Measurements from ENCODE around the gene PRKCD.
"Not testable (repeated sequence)": the region's sequence is repeated elsewhere in the genome, so short reads cannot be mapped to it uniquely, and the experiment has no call there.

The PRKCD gene

GRCh38 chr3:53140847-53141845, 19.9 kb upstream of the PRKCD start:
- no peak for DNase-seq

DNA sequence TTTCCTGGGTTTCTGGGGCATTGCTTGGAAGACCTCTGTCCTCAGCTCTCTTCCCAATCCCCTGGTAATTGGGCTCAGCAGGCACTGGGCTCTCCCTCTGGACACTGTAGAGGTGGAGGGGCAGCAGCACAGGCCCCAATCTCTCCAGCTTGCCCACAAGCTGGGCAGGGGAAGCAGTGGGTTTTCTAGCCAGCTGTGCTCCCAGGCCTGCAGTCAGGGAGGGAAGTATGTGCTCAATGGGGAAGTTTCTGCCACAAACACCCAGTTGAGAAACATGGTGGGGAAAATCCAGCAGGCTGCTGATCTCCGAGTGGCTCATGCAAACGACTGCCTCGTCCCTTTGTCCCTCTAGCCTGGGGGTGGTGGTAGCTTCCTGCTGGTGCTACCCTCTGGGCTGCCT, 18.0 kb upstream of the PRKCD start:
- no peak for DNase-seq

- peak; percentile 50 for DNase-seq
These were observed 16.6 kb upstream of the PRKCD start for GRCh38 chr3:53144446-53144845.

- no peak for DNase-seq
These were observed 15.9 kb upstream of the PRKCD start for GRCh38 chr3:53144862-53145712.

DNA sequence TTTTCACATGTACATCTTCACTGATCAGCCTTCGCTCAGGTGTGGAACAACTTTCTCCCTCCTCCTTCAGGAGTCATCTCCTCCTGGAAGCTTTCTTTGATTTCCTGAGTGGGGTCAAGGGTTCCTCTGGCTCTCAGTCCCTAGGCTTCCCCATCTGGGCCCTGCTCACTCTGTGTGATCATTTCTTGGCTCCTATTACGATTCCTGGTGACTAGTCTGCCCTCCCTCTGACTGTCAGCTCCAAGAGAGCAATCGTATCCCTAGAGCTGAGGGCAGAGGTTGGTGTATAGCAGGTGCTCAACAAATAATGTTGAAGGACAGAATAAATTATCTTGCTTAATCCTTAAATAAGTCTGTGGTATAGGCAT, 15.3 kb upstream of the PRKCD start:
- DNase-seq = no peak

GRCh38 chr3:53146319-53146891, 14.6 kb upstream of the PRKCD start:
- DNase-seq = no peak

DNA sequence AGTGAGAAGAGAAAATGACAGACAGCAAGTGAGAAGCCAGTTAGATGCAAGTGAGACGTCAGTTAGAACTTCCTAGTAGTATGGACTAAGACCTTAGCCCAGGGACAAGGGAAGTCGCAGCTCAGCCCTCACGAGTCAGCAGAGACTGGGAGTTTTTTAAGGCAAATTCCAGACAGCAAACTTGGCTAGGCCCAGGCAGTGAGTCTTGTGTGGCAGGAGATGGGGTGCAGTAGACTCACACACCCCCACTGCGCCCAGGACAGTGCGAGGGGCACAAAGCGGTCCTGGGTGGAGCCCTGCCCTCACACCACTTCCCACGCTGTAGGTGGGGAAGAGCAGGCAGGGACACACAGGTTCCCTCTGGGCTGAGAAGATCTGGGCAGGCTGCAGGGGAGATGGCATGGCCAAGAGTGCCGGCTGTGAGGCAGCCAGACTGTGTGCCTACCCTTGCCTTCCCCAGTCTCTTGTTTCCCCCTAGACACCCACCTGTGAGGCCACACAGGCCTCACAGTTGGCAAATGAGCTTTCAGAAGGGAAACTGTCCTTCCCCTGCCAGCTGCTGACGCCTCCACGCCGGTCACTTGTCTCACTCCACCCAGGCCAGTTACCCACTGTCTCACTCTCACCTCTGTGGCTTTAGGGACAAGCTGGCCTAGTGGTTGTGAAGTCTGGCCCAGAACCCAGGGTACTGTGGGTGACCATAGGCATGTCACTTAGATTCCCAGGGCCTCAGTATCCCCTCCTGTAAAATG, 13.7 kb upstream of the PRKCD start:
- no peak for DNase-seq

- no peak for DNase-seq
These were observed 13.1 kb upstream of the PRKCD start for GRCh38 chr3:53147903-53148400.

- DNase-seq = no peak
These were observed 11.9 kb upstream of the PRKCD start for GRCh38 chr3:53149006-53149690.

DNA sequence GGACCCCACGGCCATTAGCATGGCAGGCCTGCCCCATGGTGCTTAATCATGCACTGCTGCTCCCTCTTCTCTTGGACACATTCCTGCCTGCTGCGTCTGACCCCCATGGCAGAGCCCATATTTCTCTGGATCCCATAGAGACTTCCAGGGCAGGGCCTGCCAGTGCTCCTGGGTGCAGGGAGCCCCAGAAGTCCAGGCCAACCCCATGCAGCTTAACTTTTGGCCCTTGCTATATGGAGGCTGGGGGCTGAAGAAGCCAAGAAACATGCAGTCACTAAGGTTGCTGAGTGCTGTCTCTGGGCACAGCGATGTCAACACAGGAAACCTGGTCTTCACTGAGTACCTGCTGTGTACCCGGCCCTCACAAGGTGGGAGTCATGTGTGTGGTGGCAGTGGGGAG, 11.3 kb upstream of the PRKCD start:
- no peak for DNase-seq

DNA sequence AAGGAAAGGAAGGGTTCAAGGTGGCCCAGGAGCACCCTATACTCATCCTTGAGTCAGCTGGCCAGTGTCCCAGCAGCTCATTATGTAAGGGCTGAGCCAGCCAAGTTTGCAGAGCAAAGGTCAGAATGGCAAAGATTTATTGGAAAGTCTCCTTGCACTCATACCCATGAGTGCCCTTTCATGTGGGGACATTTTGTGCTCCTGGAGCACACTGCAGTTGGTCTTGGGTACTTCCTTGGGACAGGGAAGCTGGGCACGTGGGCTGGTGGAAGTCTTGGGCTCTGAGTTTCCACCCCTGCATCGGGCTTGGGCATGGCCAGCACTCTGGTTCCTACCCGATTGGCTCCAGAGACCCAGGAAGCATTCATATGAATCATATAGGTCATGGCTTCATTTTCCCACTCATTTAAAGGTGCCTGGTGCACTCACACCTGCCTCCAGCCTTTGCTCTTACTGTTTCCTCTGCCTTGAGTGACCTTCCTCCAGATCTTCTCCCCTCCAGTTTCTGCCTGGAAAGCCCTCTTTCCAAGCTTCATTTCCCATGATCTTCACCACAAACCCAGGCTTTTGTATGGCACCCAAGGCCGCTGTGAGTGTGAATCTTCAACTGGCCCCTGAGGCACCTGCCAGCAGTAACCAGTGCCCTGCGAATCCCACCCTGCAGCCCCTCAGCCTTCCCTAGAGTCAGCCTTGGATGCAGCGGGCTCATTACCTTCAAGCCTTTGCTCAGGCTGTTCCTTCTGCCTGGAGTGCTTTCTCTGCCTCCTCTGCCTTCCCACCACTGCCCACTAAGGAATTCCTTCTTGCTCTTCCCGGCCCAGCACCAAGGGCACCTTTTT, 10.5 kb upstream of the PRKCD start:
- no peak for DNase-seq

GRCh38 chr3:53151086-53151438, 9.9 kb upstream of the PRKCD start:
- DNase-seq = not testable (repeated sequence)

DNA sequence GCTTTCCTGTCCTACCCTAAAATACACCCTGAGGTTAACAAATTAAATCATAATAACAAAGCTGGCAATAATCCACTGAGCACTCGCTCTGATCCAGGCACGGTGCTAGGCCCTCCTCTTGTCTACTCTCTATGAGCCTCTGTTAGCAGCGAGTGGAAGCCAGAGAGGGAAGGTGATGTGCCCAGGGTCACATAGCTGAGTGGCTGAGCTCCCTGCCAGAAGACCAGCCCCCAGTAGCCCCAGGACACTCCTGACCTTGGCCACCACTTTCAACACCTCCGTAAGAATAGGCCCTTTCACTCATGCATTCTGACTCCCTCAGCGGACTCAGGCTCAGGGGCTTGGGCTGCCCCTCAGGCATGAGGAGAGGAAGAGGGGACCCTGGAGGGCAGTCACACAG, 9.5 kb upstream of the PRKCD start:
- DNase-seq = no peak

DNA sequence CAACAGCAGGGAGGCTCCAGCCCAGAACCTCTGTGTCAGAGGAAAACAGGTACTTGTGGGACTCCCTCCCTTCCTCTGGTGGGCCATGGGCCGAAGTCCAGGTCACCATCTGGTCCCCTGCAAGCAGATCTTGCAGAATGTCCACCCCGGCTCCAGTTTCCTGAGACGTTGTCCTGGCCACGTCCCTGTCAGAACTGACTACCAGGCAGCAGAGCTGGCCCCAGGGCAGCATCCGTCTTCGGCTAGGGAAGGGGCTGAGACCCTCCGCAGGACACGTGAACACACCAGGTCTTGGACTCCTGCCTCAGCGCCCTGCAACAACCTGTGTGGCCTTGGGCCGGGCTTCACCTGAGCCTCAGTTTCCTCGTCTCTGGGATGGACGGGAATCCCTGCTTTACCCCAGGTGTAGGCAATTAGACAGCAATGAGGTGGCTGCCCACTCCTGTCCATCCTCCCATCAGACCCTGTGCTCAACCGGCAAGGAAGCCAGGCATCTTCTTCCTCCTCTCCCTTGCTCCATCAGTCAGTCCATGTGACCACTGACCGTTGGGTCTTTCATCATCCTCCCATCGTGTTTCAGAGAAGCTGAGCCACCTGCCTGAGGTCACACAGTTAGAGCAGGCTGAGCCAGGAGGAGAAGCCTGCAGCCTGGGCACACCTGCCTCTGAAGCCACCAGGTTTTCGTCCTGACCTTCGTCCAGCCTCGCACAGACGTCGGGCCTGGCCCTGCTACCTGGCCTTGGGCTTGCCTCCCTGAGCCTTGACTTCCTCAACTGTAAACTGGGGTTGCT, 8.9 kb upstream of the PRKCD start:
- no peak for DNase-seq

DNA sequence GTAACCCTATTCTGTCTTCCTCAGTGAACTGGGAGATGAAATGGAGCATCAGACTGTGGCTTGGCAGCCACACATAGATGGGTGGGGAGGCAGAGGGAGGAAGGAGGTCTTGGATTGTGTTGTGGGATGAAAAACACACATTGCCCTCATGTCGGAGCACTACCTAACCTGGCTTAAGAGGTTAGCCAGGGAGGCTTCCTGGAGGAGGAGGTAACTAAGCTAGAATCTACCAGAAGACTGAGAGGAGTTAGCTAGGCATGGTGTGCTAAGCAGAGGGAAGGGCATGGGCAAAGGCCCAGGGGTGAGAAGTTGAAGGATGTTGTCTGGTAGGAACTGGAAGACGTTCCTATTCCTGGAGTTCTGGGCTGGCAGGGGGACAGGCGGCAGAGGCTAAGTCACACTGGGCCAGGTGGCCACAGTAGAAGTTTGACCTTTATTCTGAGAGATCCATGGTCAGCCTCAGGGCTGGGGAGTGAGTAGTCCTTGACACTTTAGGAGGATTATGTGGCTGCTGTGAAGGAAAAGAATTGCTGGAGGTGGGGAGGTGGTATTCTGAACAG, 7.7 kb upstream of the PRKCD start:
- DNase-seq = no peak

- no peak for DNase-seq
These were observed 7.0 kb upstream of the PRKCD start for GRCh38 chr3:53153980-53154379.

DNA sequence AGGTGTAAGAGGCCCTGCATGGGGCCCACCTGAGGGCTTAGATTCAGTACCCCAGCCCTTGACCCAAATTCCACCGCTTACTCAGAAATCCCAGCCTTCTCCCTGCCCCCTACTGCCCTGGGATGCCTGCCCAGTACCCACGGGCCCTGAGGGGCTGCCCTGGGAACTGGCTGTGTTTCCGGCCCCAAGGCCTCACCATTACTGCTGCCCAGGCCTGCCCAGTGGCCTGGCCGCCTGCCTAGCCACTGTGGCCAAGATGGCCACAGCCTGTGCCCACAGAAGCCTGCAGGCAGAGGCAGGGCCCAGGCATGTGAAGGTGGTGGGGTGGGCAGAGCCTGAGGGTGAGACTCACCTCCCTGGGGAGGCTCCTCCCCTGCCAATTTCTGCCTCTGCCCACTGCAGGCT, 6.1 kb upstream of the PRKCD start:
- DNase-seq = no peak

DNA sequence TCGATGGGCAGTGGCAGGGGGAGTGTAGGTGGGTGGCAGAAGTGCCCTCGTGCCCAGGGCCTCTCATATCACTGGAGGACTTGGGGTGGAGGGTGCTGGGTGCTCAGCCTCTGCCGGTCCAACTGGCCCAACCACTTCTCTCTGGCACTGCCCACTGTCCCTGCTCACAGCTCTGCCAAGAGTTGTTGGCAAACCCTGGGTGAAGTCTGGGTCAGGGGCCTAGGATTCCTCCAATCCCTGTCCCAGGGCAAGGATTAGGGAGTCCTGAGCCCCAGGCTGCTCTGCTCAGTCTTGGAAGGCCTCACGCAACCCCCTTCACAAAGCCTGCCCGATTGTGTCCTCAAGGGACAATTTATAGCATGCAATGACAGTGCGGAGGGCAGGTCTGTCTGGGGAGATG, 5.2 kb upstream of the PRKCD start:
- peak; percentile 16 for DNase-seq

DNA sequence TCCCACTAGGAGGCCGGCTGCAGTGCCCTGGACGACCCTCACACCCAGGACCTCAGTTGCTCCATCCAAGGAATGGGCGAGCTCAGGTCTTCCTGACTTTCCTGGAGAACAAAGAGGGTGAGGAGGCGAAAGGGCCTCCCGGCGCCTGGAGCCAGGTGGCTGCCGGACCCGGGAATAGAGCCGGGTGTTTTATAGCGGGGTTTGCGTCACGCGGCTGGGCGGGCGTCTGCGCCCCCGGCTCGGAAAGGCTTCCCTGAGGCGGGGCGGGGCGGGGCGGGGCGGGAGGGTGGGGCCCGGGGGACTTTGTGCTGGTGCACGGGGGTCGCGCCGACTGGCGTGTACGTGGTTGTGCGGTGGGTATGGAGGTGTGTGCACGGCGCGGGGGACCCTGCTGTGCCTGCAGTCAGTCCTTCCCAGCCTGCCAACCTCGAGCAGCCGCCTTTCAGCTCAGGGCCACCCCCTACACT, 4.6 kb upstream of the PRKCD start:
- peak; percentile 20 for DNase-seq

All from NCI-H82 (cell line).